ENCODE measurements around the gene DEAF1. TPM values are rescaled to one million over a fixed set of nuclear protein-coding genes. Genes with fewer than 3 reads are reported as not detected.

Gene DEAF1
- total RNA-seq, 2 experiments from 2014 or later: 59.1 to 59.3 TPM

DNA sequence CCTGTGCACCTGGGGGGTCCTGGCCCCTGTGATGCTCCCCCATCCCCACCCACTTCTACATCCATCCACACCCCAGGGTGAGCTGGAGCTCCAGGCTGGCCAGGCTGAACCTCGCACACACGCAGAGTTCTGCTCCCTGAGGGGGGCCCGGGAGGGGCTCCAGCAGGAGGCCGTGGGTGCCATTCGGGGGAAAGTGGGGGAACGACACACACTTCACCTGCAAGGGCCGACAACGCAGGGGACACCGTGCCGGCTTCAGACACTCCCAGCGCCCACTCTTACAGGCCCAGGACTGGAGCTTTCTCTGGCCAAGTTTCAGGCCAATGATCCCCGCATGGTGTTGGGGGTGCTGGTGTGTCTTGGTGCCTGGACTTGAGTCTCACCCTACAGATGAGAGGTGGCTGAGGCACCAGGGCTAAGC is 32.3 kb upstream of the DEAF1 start:
- Mint-ChIP-seq H3K9me3 (no peaks in the 10 kb centered on the region), H3K27me3 (peaks cover 10% of the 10 kb centered on the region), H3K4me3 (peak overlapping the region; percentile 62), H3K27ac (no peak overlapping the region), H3K4me1 (ENCODE audit: low read depth) (peaks cover 14% of the 10 kb centered on the region), H3K36me3 (ENCODE audit: low read depth) (no peaks in the 10 kb centered on the region)
- no peak for DNase-seq
- CTCF ChIA-PET: interaction anchor here (0.6 to 10.0 kb wide), 18 partner anchors 11 to 221 kb away, joined by 3 to 73 read pairs (median 5); partner anchors contain the start of genes DEAF1, EPS8L2, RNH1 and TALDO1
- ATAC-seq: no peak
- TF ChIP-seq, protein P1, sequence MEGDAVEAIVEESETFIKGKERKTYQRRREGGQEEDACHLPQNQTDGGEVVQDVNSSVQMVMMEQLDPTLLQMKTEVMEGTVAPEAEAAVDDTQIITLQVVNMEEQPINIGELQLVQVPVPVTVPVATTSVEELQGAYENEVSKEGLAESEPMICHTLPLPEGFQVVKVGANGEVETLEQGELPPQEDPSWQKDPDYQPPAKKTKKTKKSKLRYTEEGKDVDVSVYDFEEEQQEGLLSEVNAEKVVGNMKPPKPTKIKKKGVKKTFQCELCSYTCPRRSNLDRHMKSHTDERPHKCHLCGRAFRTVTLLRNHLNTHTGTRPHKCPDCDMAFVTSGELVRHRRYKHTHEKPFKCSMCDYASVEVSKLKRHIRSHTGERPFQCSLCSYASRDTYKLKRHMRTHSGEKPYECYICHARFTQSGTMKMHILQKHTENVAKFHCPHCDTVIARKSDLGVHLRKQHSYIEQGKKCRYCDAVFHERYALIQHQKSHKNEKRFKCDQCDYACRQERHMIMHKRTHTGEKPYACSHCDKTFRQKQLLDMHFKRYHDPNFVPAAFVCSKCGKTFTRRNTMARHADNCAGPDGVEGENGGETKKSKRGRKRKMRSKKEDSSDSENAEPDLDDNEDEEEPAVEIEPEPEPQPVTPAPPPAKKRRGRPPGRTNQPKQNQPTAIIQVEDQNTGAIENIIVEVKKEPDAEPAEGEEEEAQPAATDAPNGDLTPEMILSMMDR (IDR thresholded peaks at IDR 0.05): no peak
- intact Hi-C loops (cut with micrococcal nuclease): loop anchor here (5.0 kb wide), 1 partner anchor 170 kb away; no protein-coding TSS in a partner anchor
- POLR2A ChIA-PET: interaction anchor here (1.4 to 2.4 kb wide), 5 partner anchors 20 to 115 kb away, joined by 4 to 10 read pairs (median 5); partner anchors contain the start of genes DEAF1, TALDO1 and TMEM80

DNA sequence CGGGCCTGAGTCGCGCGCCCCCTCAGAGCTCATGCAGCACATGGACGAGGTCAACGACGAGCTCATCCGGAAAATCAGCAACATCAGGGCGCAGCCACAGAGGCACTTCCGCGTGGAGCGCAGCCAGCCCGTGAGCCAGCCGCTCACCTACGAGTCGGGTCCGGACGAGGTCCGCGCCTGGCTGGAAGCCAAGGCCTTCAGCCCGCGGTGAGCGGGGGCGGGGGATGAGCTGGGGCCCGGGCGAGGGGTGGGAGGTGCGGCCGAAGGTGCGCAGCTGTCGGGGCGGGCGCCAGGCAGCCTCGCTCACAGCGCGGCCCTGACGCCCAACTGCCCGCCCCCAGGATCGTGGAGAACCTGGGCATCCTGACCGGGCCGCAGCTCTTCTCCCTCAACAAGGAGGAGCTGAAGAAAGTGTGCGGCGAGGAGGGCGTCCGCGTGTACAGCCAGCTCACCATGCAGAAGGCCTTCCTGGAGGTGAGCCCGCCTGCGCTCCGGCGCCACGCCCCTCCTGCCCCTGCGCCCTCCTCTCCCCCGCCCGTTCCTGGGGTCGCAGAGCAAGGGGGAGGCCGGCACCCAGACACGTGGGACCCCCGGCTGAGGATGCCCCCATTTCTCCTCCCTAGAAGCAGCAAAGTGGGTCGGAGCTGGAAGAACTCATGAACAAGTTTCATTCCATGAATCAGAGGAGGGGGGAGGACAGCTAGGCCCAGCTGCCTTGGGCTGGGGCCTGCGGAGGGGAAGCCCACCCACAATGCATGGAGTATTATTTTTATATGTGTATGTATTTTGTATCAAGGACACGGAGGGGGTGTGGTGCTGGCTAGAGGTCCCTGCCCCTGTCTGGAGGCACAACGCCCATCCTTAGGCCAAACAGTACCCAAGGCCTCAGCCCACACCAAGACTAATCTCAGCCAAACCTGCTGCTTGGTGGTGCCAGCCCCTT is 31.5 kb upstream of the DEAF1 start:
- Mint-ChIP-seq H3K27me3 (peaks cover 14% of the 10 kb centered on the region), H3K9me3 (no peaks in the 10 kb centered on the region), H3K4me3 (peak overlapping the region; percentile 62), H3K36me3 (ENCODE audit: low read depth) (no peaks in the 10 kb centered on the region), H3K4me1 (ENCODE audit: low read depth) (peaks cover 16% of the 10 kb centered on the region), H3K27ac (peak overlapping the region; percentile 63)
- TF ChIP-seq, protein P1 (IDR thresholded peaks at IDR 0.05): no peak
- intact Hi-C loops (cut with micrococcal nuclease): loop anchor here (5.0 kb wide), 1 partner anchor 169 kb away; no protein-coding TSS in a partner anchor
- ChIA-PET CTCF (interaction anchor here (0.7 to 10.0 kb wide), 27 partner anchors 12 to 220 kb away, joined by 3 to 73 read pairs (median 5); partner anchors contain the start of genes CD151, DEAF1, EPS8L2 and GATD1), POLR2A (interaction anchor here (0.6 to 2.4 kb wide), 8 partner anchors 21 to 193 kb away, joined by 3 to 10 read pairs (median 4); partner anchors contain the start of genes DEAF1, GATD1, TALDO1 and TMEM80)
- ATAC-seq (peak; percentile 57), DNase-seq (peak; percentile 79)

DNA sequence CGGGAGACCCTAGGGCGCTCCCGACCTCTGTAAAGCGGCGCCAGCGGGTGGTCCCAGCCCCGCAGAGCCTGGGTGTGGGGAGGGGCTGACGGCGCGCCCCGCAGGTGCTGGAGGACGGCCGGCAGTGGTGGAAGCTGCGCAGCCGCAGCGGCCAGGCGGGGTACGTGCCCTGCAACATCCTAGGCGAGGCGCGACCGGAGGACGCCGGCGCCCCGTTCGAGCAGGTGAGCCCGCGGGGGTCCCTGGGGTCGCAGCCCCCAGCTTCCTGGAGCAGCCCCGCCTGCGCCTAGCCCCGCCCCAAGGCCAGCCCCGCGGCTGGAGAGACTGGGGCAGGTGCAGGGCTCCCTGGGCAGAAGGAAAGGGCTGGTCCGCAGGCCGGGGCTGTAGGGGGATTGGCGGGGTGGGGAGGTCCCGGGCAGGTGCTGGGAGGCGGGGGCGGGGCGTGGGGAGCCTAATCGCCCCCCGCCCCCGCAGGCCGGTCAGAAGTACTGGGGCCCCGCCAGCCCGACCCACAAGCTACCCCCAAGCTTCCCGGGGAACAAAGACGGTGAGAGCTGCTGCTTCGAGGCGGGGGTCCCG is 30.7 kb upstream of the DEAF1 start:
- intact Hi-C loops (cut with micrococcal nuclease): loop anchor here (5.0 kb wide), 1 partner anchor 168 kb away; no protein-coding TSS in a partner anchor
- TF ChIP-seq, protein P1 (IDR thresholded peaks at IDR 0.05): no peak
- H3K4me3 Mint-ChIP-seq: peak overlapping the region; percentile 67
- POLR2A ChIA-PET: interaction anchor here (0.6 to 2.4 kb wide), 7 partner anchors 22 to 192 kb away, joined by 3 to 10 read pairs (median 5); partner anchors contain the start of genes DEAF1, GATD1, TALDO1 and TMEM80
- no peaks in the 10 kb centered on the region for H3K36me3 Mint-ChIP-seq (ENCODE audit: low read depth)
- peaks cover 17% of the 10 kb centered on the region for H3K27me3 Mint-ChIP-seq
- ATAC-seq: no peak
- H3K9me3 Mint-ChIP-seq: no peaks in the 10 kb centered on the region
- H3K27ac Mint-ChIP-seq: no peak overlapping the region
- H3K4me1 Mint-ChIP-seq (ENCODE audit: low read depth): peaks cover 18% of the 10 kb centered on the region
- CTCF ChIA-PET: interaction anchor here (0.7 to 10.0 kb wide), 18 partner anchors 13 to 190 kb away, joined by 3 to 73 read pairs (median 5); partner anchors contain the start of genes CD151, DEAF1, EPS8L2 and GATD1
- peak; percentile 37 for DNase-seq

GRCh38 chr11:724778-725386 is 29.9 kb upstream of the DEAF1 start:
- Mint-ChIP-seq H3K27ac (no peak overlapping the region), H3K4me3 (peak overlapping the region; percentile 67), H3K4me1 (ENCODE audit: low read depth) (peaks cover 18% of the 10 kb centered on the region), H3K9me3 (no peaks in the 10 kb centered on the region), H3K36me3 (ENCODE audit: low read depth) (no peaks in the 10 kb centered on the region), H3K27me3 (peaks cover 21% of the 10 kb centered on the region)
- ATAC-seq: no peak
- intact Hi-C loops (cut with micrococcal nuclease): loop anchor here (5.0 kb wide), 1 partner anchor 168 kb away; no protein-coding TSS in a partner anchor
- DNase-seq: no peak
- POLR2A ChIA-PET: no interaction called here
- TF ChIP-seq, protein P1 (IDR thresholded peaks at IDR 0.05): no peak
- CTCF ChIA-PET: interaction anchor here (1.1 to 10.0 kb wide), 9 partner anchors 28 to 206 kb away, joined by 4 to 73 read pairs (median 7); partner anchors contain the start of genes DEAF1 and TMEM80

Data from activated CD8-positive, alpha-beta T cell treated with anti-CD3 and anti-CD28 coated beads for 36 hours (primary cell).